Ovary (tissue), 3 donors: ENCODE results near the gene TIGD2.

Source experiments
- EP300 ChIP-seq: sonication (generic); formaldehyde crosslinking; IDR thresholded peaks from one replicate; pipeline ENCODE4 v1.6.1; 2017; ENCODE audit warnings: antibody characterized with exemption
- POLR2A ChIP-seq: fragments of 450-650 bp; IDR thresholded peaks from one replicate; pipeline ENCODE4 v1.6.1; 2017; ENCODE audit warnings: antibody characterized with exemption, mild to moderate bottlenecking, moderate library complexity
- TF ChIP-seq, protein P1 (sequence below), 3 donors: fragments of 450-650 bp in 2 of 3; fragments of 200-600 bp in 1 of 3; IDR thresholded peaks; one replicate each; pipeline versions ENCODE4 v1.5.1 to v1.8.0; 2016 to 2022; ENCODE audit warnings: antibody characterized with exemption in 3 of 3, mild to moderate bottlenecking in 1 of 3
- donor health status: DM: no; HTN: no; CAD: no.

DNA sequence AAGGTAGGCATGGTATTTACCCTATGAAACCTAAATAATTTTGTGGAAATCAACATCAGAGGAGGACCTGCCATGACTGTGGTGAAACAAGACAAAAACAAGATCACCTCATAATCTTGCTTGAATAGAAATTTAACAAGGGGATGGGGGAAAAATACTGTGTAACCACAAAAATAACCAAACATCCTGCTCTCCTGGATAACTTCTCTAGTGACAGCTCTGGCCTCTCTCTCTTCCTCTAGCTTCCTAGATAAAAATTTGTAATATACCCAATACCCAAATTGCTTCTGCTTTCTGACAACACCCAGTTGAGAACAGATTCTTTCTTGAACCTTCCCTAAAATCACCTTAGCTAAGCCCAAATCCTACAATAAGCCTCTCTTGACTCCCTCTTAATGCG, 11.9 kb upstream of the TIGD2 start:
- TF ChIP-seq EP300 (no peak), POLR2A (no peak)
- TF ChIP-seq, protein P1, sequence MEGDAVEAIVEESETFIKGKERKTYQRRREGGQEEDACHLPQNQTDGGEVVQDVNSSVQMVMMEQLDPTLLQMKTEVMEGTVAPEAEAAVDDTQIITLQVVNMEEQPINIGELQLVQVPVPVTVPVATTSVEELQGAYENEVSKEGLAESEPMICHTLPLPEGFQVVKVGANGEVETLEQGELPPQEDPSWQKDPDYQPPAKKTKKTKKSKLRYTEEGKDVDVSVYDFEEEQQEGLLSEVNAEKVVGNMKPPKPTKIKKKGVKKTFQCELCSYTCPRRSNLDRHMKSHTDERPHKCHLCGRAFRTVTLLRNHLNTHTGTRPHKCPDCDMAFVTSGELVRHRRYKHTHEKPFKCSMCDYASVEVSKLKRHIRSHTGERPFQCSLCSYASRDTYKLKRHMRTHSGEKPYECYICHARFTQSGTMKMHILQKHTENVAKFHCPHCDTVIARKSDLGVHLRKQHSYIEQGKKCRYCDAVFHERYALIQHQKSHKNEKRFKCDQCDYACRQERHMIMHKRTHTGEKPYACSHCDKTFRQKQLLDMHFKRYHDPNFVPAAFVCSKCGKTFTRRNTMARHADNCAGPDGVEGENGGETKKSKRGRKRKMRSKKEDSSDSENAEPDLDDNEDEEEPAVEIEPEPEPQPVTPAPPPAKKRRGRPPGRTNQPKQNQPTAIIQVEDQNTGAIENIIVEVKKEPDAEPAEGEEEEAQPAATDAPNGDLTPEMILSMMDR (IDR thresholded peaks at IDR 0.05), result no peak
